HepG2 (cell line): ENCODE measurements around the gene PODXL2. TPM values are rescaled to one million over a fixed set of nuclear protein-coding genes. Genes with fewer than 3 reads are reported as not detected.

Experiments
- ATAC-seq: fragments of 200-7000 bp; cut with Tn5 transposase; 3 replicates; pipeline ENCODE4 v1.9.1; 2020; ENCODE audit warnings: mild to moderate bottlenecking, moderate library complexity
- BruUV-seq: library from RNA; stranded (reverse); fragments of 400-500 nt; replicated peaks from 2 replicates; lab custom pipeline; 2021; lab: Mats Ljungman, UMichigan
- CTCF ChIA-PET: fragments of 300-600 bp; formaldehyde crosslinking; extraction: SDS; loops from one replicate; lab custom pipeline; 2021; ENCODE audit warnings: low total read pairs, inconsistent platforms, low intra/inter-chr PET ratio; lab: Yijun Ruan, JAX
- POLR2A ChIA-PET: fragments of 350-600 bp; sonication (Branson Sonifier 250); formaldehyde crosslinking; loops from one replicate; lab custom pipeline; 2020; ENCODE audit warnings: antibody characterized with exemption, inconsistent platforms; lab: Yijun Ruan, JAX
- DNase-seq: peaks from one replicate; pipeline ENCODE4 v3.0.0-alpha.2; 2015; ENCODE audit warnings: low spot score
- FAIRE-seq: peaks from 3 replicates; lab custom pipeline; 2011; peaks lifted over from hg19 to GRCh38; lab: Jason Lieb, UNC
- H2AFZ ChIP-seq: one replicate; pipeline ENCODE4 v1.6.1; 2011; ENCODE audit warnings: low read length, inconsistent platforms
- H3K27ac ChIP-seq: fragments of 300-600 bp; 3 replicates; pipeline ENCODE4 v1.8.0; 2011; ENCODE audit warnings: mixed run types, mild to moderate bottlenecking, mixed read lengths, low read length, inconsistent platforms; ENCODE audit not compliant: insufficient read depth; ENCODE audit errors: extremely low read length
- H3K27me3 ChIP-seq, 2 experiments: fragments of 200-600 bp in 1 of 2; 2 replicates in 1 of 2; 3 replicates in 1 of 2; pipeline versions ENCODE4 v1.6.0 to v1.8.0; 2011; ENCODE audit warnings: low read length in 2 of 2, mild to moderate bottlenecking in 2 of 2, moderate library complexity in 2 of 2, inconsistent platforms in 1 of 2; ENCODE audit not compliant: insufficient read depth in 2 of 2, control insufficient read depth in 1 of 2
- H3K36me3 ChIP-seq, 2 experiments: fragments of 200-600 bp in 1 of 2; replicated peaks in 1 of 2; 2 replicates in 1 of 2; 3 replicates in 1 of 2; pipeline versions ENCODE4 v1.5.1 to v1.8.0; 2011; ENCODE audit warnings: low read length in 2 of 2, inconsistent platforms in 1 of 2; ENCODE audit not compliant: insufficient read depth in 2 of 2, control insufficient read depth in 1 of 2
- H3K4me1 ChIP-seq: 2 replicates; pipeline ENCODE4 v1.5.1; 2012; ENCODE audit warnings: low read length, inconsistent platforms; ENCODE audit not compliant: insufficient read depth
- H3K4me2 ChIP-seq: 2 replicates; pipeline ENCODE4 v1.6.0; 2011; ENCODE audit warnings: low read depth, low read length, inconsistent platforms
- H3K4me3 ChIP-seq, 3 experiments: fragments of 200-600 bp in 1 of 3; sonication (generic), shearing (Covaris generic) in 1 of 3; replicated peaks in 1 of 3; 2 replicates each; pipeline ENCODE4 v1.5.1; 2011 to 2016; ENCODE audit warnings: low read length in 3 of 3, inconsistent platforms in 2 of 3, low read depth in 2 of 3, mild to moderate bottlenecking in 2 of 3, control low read depth in 1 of 3, mixed read lengths in 1 of 3; ENCODE audit not compliant: insufficient read depth in 1 of 3
- H3K79me2 ChIP-seq: one replicate; pipeline ENCODE4 v1.6.1; 2011; ENCODE audit warnings: low read length, inconsistent platforms; ENCODE audit not compliant: insufficient read depth
- H3K9ac ChIP-seq: 2 replicates; pipeline ENCODE4 v1.6.0; 2011; ENCODE audit warnings: mild to moderate bottlenecking, low read depth, low read length, inconsistent platforms; ENCODE audit not compliant: insufficient read depth
- H3K9me3 ChIP-seq: 2 replicates; pipeline ENCODE4 v1.5.1; 2012; ENCODE audit warnings: mild to moderate bottlenecking, low read length
- H4K20me1 ChIP-seq: 2 replicates; pipeline ENCODE4 v1.6.0; 2011; ENCODE audit warnings: inconsistent platforms, mild to moderate bottlenecking, low read length, moderate library complexity; ENCODE audit not compliant: insufficient read depth
- ADNP ChIP-seq: sonication (generic); formaldehyde crosslinking; IDR thresholded peaks from 2 replicates; pipeline ENCODE4 v1.4.0; 2020; ENCODE audit warnings: missing genetic modification reagents
- CREB1 ChIP-seq, 2 experiments: fragments of 450-650 bp in 1 of 2; IDR thresholded peaks; 2 replicates each; pipeline ENCODE4 v1.6.1; 2016 to 2017; ENCODE audit warnings: control low read depth in 1 of 2, mild to moderate bottlenecking in 1 of 2, missing compliant biosample characterization in 1 of 2, missing genetic modification characterization in 1 of 2
- HDAC6 ChIP-seq: fragments of 200-600 bp; sonication (generic); IDR thresholded peaks from 2 replicates; pipeline ENCODE4 v1.7.0; 2017; ENCODE audit warnings: mild to moderate bottlenecking, antibody characterized with exemption, low read length, low read depth
- RAD21 ChIP-seq: fragments of 450-650 bp; formaldehyde crosslinking; IDR thresholded peaks from 2 replicates; pipeline ENCODE4 v1.5.0; 2020; ENCODE audit warnings: mild to moderate bottlenecking
- TBX2 ChIP-seq: sonication (generic); formaldehyde crosslinking; IDR thresholded peaks from 2 replicates; pipeline ENCODE4 v1.5.0; 2020; ENCODE audit warnings: missing genetic modification reagents, mild to moderate bottlenecking, borderline replicate concordance
- ZNF605 ChIP-seq: sonication (generic); formaldehyde crosslinking; IDR thresholded peaks from 2 replicates; pipeline ENCODE4 v1.8.0; 2022; ENCODE audit warnings: mild to moderate bottlenecking, missing genetic modification reagents
- WGBS: methylation state at CpG from one replicate; pipeline ENCODE4 v1.1.6; 2017; ENCODE audit warnings: low lambda C conversion rate; 5-methylcytosine and 5-hydroxymethylcytosine counted together
- in situ Hi-C: cut with HindIII; loops from 2 replicates; pipeline ENCODE4 v1.10.0; 2017; ENCODE audit warnings: low pct_unique_long_range_greater_than_20kb; ENCODE audit not compliant: extremely low pct_ligation_motif_present
- intact Hi-C: fragments of 100-400 bp; cut with micrococcal nuclease; formaldehyde crosslinking; loops from one replicate; pipeline ENCODE4 v1.10.0; 2022; ENCODE audit not compliant: unreplicated experiment
- polyA plus RNA-seq, 8 experiments: library from polyadenylated mRNA; depleted of rRNA in 3 of 8; stranded (reverse) in 7 of 8; unstranded in 1 of 8; fragments of >200 nt; fragmentation: Illumina TruSeq in 4 of 8; extraction: Trizol in 4 of 8; gene quantifications; 2 replicates each; pipeline versions ENCODE4 v1.2.1 to v1.2.3, GENCODE V29; 2011 to 2016; ENCODE audit warnings: low read depth in 4 of 8, missing spikeins in 1 of 8, mixed read lengths in 1 of 8; ENCODE audit not compliant: insufficient read depth in 1 of 8
- total RNA-seq, 5 experiments: library from RNA; depleted of rRNA; stranded (reverse); fragments of >200 nt; fragmentation: Illumina TruSeq; extraction: Trizol; gene quantifications; 2 replicates each; pipeline ENCODE4 v1.2.3, GENCODE V29; 2016; ENCODE audit warnings: low read depth in 1 of 5
- TF ChIP-seq, protein P1 (sequence below), 2 experiments: sonication (generic) in 1 of 2; formaldehyde crosslinking in 1 of 2; IDR thresholded peaks; 2 replicates each; pipeline versions ENCODE4 v1.4.0 to v1.6.1; 2016 to 2020; ENCODE audit warnings: borderline replicate concordance in 1 of 2, low read depth in 1 of 2, mild to moderate bottlenecking in 1 of 2, missing genetic modification reagents in 1 of 2

PODXL2 gene
- total and polyA plus RNA-seq, 2 of the 13 experiments (the other 11 are each of a cell fraction or from before 2014, with no cell fraction given) = 20.4 to 25.1 TPM

DNA sequence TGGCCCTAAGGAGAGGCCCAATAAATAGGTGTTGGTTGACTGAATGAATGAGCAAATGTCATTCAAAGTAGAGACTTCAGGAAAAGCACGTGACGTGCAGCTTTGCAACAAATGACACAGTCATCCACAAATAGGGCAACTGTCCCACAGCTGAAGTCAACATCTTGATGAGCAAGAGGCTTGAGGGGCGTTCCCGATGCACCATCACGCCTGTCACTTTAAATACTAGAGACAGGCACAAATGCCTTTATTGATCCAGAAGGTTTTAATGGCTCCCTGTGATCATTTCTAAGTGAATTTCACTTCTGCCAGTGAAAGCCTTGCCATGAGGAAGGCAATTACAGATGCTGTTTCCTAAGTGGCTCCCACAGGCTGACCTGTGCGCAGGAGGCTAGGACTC lies 87.4 kb downstream of the PODXL2 start:
- no peak for DNase-seq
- Histone ChIP-seq H3K27me3 (peaks cover 4 to 49% of the 10 kb centered on the region in 2 experiments), H3K9me3 (no peaks in the 10 kb centered on the region), H3K79me2 (no peaks in the 10 kb centered on the region), H2AFZ (no peak overlapping the region), H4K20me1 (no peaks in the 10 kb centered on the region), H3K4me3 (no peak overlapping the region), H3K36me3 (no peaks in the 10 kb centered on the region), H3K27ac (no peak overlapping the region), H3K4me1 (no peaks in the 10 kb centered on the region), H3K4me2 (no peak overlapping the region), H3K9ac (no peak overlapping the region)
- 25% methylated on average over 4 of the region's 6 CpGs for WGBS
- BruUV-seq = no TSS peak
- ATAC-seq = no peak
- intact Hi-C loops = no loop called here
- no peak for TF ChIP-seq RAD21 (CRISPR knock-in tag)
- TF ChIP-seq HDAC6 = no peak
- no peak for TF ChIP-seq ADNP (CRISPR knock-in tag)
- TF ChIP-seq CREB1 (IDR thresholded peaks at IDR 0.05) = 0 out of 2 replicates have a peak, but pooled peaks have one; percentile 25
- TF ChIP-seq CREB1 (CRISPR knock-in tag; IDR thresholded peaks at IDR 0.05) = no peak
- in situ Hi-C loops = no loop called here
- ChIA-PET CTCF (no interaction called here), POLR2A (no interaction called here)
- FAIRE-seq = no peak

DNA sequence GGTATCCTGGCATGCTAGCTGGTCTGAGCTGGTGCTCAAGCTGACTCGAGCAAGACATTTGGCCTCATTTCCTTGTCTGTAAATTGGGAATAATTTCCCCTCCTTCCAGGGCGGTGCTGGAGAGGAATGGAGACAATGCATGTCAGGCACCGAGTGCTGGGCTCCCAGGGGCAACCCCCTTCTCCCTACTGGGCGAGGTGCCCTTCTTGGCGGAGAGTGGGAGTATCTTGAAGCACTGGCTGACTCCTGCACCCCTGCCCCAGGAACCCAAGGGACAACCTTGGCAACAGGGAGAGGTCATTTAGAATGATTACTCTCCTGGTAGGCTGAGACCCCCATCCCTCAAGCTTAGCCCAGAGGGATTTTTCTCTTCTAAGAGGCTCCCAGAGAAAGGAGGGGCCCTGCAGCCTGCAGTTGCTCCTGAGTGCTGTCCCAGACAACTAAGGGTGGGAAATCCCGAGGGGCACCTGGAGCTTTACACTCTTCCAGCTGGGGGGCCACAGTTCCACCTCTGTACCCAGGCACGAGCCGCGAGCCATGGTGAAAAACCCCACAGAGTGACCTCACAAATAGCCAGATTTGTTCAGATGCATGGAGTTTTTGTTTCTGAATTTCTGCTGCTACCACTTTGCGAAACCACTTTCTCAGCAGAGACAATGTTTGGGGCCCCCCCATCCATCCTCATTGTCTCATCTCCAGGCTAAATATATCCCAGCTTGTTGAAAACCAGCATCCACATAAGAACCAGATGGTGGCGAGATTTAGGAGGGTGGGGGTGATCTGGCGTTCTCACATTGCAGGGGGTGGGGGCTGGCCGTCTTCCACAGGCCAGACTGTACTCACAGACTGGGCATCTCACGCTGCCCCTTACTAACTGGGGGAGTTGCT lies 88.6 kb downstream of the PODXL2 start:
- no peak overlapping the region for H2AFZ ChIP-seq
- no peak overlapping the region for H3K4me2 ChIP-seq
- no peaks in the 10 kb centered on the region for H4K20me1 ChIP-seq
- no TSS peak for BruUV-seq
- H3K36me3 ChIP-seq = no peaks in the 10 kb centered on the region
- in situ Hi-C loops = no loop called here
- POLR2A ChIA-PET = no interaction called here
- no peak overlapping the region for H3K27ac ChIP-seq
- intact Hi-C loops = no loop called here
- no peak for ATAC-seq
- no peaks in the 10 kb centered on the region for H3K9me3 ChIP-seq
- no peak for FAIRE-seq
- CTCF ChIA-PET = no interaction called here
- peaks cover 4 to 56% of the 10 kb centered on the region in 2 experiments for H3K27me3 ChIP-seq
- DNase-seq = no peak
- H3K4me3 ChIP-seq = no peak overlapping the region
- H3K9ac ChIP-seq = no peak overlapping the region
- no peaks in the 10 kb centered on the region for H3K79me2 ChIP-seq
- 9% methylated on average over 10 of the region's 14 CpGs for WGBS
- H3K4me1 ChIP-seq = no peaks in the 10 kb centered on the region
- TF ChIP-seq TBX2 (CRISPR knock-in tag) = no peak
- no peak for TF ChIP-seq ZNF605 (CRISPR knock-in tag)
- TF ChIP-seq, protein P1, sequence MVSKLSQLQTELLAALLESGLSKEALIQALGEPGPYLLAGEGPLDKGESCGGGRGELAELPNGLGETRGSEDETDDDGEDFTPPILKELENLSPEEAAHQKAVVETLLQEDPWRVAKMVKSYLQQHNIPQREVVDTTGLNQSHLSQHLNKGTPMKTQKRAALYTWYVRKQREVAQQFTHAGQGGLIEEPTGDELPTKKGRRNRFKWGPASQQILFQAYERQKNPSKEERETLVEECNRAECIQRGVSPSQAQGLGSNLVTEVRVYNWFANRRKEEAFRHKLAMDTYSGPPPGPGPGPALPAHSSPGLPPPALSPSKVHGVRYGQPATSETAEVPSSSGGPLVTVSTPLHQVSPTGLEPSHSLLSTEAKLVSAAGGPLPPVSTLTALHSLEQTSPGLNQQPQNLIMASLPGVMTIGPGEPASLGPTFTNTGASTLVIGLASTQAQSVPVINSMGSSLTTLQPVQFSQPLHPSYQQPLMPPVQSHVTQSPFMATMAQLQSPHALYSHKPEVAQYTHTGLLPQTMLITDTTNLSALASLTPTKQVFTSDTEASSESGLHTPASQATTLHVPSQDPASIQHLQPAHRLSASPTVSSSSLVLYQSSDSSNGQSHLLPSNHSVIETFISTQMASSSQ (IDR thresholded peaks at IDR 0.05; ENCODE audit: low read depth) = no peak
- TF ChIP-seq, protein P1 (CRISPR knock-in tag; IDR thresholded peaks at IDR 0.05; ENCODE audit: borderline replicate concordance) = no peak
